Upper lobe of right lung (tissue), 1 donor: ENCODE results near the gene HSD17B1. TPM values are rescaled to one million over a fixed set of nuclear protein-coding genes. Genes with fewer than 3 reads are reported as not detected.
A peak's percentile ranks its signal among the peaks of the same experiment; 100 is the strongest.

Source experiments
- ATAC-seq: fragments of 200-7000 bp; cut with Tn5 transposase; one replicate; pipeline ENCODE4 v1.9.1; 2020; ENCODE audit warnings: mild to moderate bottlenecking, moderate library complexity
- DNase-seq: peaks from one replicate; pipeline ENCODE4 v3.0.0-alpha.2; 2020
- H3K27ac ChIP-seq: fragments of 200-600 bp; one replicate; pipeline ENCODE4 v1.8.0; 2022
- H3K27me3 ChIP-seq: fragments of 200-600 bp; one replicate; pipeline ENCODE4 v1.8.0; 2022; ENCODE audit warnings: mild to moderate bottlenecking
- H3K36me3 ChIP-seq: fragments of 200-600 bp; one replicate; pipeline ENCODE4 v1.8.0; 2022
- H3K4me1 ChIP-seq: fragments of 200-600 bp; one replicate; pipeline ENCODE4 v1.8.0; 2022
- H3K4me3 ChIP-seq: fragments of 200-600 bp; one replicate; pipeline ENCODE4 v1.8.0; 2022; ENCODE audit warnings: mild to moderate bottlenecking
- H3K9me3 ChIP-seq: fragments of 200-600 bp; one replicate; pipeline ENCODE4 v1.8.0; 2022
- intact Hi-C: fragments of 100-400 bp; cut with DNase I; formaldehyde crosslinking; loops from one replicate; pipeline ENCODE4 v1.11.0; 2022
- total RNA-seq: library from RNA; stranded (reverse); fragmentation: NEBNext Ultra II Directional; extraction: Animal tissue kit (Norgen Biotek cat#: 25700); gene quantifications from one replicate; pipeline ENCODE4 v1.2.1, GENCODE V29; 2021
- TF ChIP-seq, protein P1 (sequence below): fragments of 200-600 bp; IDR thresholded peaks from one replicate; pipeline ENCODE4 v1.8.0; 2022; ENCODE audit warnings: antibody characterized with exemption
- donor health status: DM: no; HTN: yes; CAD: no; lungs with severe emphysema.

HSD17B1 gene
- total RNA-seq, 1 donor from 2014 or later, result 1.4 TPM

- no peaks in the 10 kb centered on the region for H3K27me3 ChIP-seq
- DNase-seq (peak; percentile 92), ATAC-seq (peak; percentile 87)
- no peaks in the 10 kb centered on the region for H3K9me3 ChIP-seq
- intact Hi-C loops, result loop anchor here (10.0 kb wide), 1 partner anchor 213 kb away; no protein-coding TSS in a partner anchor
- H3K4me3 ChIP-seq, result no peak overlapping the region
- H3K4me1 ChIP-seq, result peaks cover 65% of the 10 kb centered on the region
- peak overlapping the region; percentile 81 for H3K27ac ChIP-seq
- TF ChIP-seq, protein P1, sequence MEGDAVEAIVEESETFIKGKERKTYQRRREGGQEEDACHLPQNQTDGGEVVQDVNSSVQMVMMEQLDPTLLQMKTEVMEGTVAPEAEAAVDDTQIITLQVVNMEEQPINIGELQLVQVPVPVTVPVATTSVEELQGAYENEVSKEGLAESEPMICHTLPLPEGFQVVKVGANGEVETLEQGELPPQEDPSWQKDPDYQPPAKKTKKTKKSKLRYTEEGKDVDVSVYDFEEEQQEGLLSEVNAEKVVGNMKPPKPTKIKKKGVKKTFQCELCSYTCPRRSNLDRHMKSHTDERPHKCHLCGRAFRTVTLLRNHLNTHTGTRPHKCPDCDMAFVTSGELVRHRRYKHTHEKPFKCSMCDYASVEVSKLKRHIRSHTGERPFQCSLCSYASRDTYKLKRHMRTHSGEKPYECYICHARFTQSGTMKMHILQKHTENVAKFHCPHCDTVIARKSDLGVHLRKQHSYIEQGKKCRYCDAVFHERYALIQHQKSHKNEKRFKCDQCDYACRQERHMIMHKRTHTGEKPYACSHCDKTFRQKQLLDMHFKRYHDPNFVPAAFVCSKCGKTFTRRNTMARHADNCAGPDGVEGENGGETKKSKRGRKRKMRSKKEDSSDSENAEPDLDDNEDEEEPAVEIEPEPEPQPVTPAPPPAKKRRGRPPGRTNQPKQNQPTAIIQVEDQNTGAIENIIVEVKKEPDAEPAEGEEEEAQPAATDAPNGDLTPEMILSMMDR, result peak; percentile 95
- peaks cover 29% of the 10 kb centered on the region for H3K36me3 ChIP-seq
These were observed 35.2 kb upstream of the HSD17B1 start for GRCh38 chr17:42517516-42517915.

GRCh38 chr17:42518046-42518754 lies 34.5 kb upstream of the HSD17B1 start:
- peaks cover 29% of the 10 kb centered on the region for H3K36me3 ChIP-seq
- H3K9me3 ChIP-seq, result no peaks in the 10 kb centered on the region
- no peaks in the 10 kb centered on the region for H3K27me3 ChIP-seq
- peak overlapping the region; percentile 81 for H3K27ac ChIP-seq
- ATAC-seq (peak; percentile 71), DNase-seq (peak; percentile 76)
- intact Hi-C loops, result loop anchor here (10.0 kb wide), 1 partner anchor 213 kb away; no protein-coding TSS in a partner anchor
- TF ChIP-seq, protein P1, result no peak
- H3K4me3 ChIP-seq, result no peak overlapping the region
- peaks cover 68% of the 10 kb centered on the region for H3K4me1 ChIP-seq

DNA sequence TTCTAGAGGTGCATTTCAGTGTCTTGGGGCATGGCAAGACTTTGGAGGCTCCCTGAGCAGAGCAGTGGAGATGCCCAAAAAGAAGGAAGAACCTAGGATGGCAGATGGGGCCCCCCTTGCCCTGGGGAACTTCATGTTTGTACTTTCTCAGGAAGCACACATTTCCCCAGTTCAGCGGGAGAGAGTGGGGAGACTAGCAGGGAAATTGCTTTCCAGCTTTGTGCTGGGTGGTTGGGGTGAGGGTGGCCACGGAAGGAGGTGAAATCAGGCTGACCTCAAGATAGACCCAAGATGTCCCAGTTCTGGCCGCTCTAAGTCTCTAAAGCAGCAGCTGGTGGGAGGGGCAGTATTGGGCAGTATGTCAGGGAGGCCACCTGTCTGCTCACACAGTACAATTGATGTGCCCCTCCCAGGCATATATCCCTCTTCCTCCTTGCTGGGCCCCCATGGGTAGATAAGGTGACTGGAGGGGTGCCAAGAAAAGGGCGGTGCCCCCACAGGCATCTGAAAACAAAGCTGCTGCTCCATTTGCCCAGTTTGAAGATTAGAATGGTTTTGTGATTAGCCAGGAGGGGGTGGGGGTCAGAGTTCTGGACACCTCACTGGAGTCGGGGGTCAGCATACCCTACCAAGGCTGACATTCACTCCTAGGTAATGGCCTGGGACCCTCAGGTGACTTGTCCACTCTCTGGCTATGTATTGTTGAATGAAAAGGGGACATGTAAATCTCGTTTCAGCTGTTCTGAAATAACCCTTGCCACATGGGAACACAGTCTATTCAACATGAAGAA lies 33.8 kb upstream of the HSD17B1 start:
- ATAC-seq, result peak; percentile 5
- Histone ChIP-seq H3K4me3 (no peak overlapping the region), H3K27ac (peak overlapping the region; percentile 81), H3K27me3 (no peaks in the 10 kb centered on the region), H3K4me1 (peaks cover 70% of the 10 kb centered on the region), H3K9me3 (no peaks in the 10 kb centered on the region), H3K36me3 (peaks cover 25% of the 10 kb centered on the region)
- TF ChIP-seq, protein P1, result no peak
- intact Hi-C loops, result loop anchor here (10.0 kb wide), 1 partner anchor 214 kb away; no protein-coding TSS in a partner anchor
- DNase-seq, result peak; percentile 63

DNA sequence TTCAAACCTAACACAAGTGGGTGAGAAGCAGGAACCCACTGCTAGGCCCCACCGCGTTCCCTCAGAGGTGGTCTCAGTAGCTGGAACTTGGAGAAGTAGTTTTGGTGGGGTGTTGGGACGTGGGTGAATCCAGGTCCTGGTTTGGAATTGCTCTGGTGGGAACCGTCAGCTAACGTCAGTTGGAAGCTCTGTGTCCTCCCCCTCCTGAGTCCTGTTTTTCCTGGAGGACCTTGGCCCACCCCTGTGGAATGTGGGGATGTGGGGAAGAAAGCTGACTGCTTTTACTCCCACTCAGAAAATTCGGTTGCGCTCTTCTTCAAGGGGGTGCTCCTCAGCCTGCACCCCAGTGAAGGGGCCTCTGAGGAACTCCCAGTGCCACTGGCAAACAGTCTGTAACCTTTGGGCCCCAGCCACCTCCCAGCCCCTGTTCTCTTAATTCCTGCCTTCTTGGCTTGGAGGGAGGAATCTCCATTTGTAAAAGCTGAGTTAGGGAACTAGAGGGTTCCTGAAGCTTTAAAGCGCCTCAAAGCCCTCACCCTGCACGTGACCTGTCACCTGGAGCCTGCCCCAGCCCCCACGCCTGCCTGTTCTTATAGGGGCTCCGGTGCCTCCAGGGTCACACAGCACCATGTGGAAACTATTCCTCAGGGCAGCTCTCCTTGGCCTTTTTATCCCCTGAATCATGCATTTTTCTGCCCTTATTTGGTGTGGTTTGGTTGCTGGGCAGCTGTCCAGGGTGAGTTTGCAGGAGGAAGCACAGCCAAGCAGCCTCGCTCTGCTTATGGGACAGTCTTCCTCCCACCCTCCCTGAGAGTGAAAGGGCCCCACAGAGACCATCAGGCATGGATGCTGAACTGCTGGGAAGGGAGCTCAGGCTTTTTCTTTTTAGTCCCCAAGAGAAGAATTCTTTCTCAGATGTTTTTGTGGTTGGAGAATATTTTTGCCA lies 32.9 kb upstream of the HSD17B1 start:
- H3K4me1 ChIP-seq, result peaks cover 70% of the 10 kb centered on the region

More for the DNA sequence above, 32.9 kb upstream of the HSD17B1 start:
- peaks cover 17% of the 10 kb centered on the region for H3K36me3 ChIP-seq
- no peaks in the 10 kb centered on the region for H3K27me3 ChIP-seq
- TF ChIP-seq, protein P1, result no peak
- H3K27ac ChIP-seq, result peak overlapping the region; percentile 81
- H3K9me3 ChIP-seq, result no peaks in the 10 kb centered on the region
- H3K4me3 ChIP-seq, result no peak overlapping the region
- intact Hi-C loops, result loop anchor here (10.0 kb wide), 1 partner anchor 215 kb away; no protein-coding TSS in a partner anchor
- peak; percentile 51 for ATAC-seq
- peak; percentile 77 for DNase-seq
